GM12872 (cell line): ENCODE measurements around the gene LENG9.

Experiments
- CTCF ChIP-seq: IDR thresholded peaks from 3 replicates; pipeline ENCODE4 v1.5.1; 2011; ENCODE audit warnings: low read depth, mild to moderate bottlenecking, low read length, moderate library complexity; ENCODE audit not compliant: insufficient read depth

Gene LENG9

GRCh38 chr19:54461210-54461609, 2.4 kb downstream of the LENG9 start:
- no peak for TF ChIP-seq CTCF

- TF ChIP-seq CTCF = no peak
Measured at GRCh38 chr19:54460230-54461005, 3.2 kb downstream of the LENG9 start.

GRCh38 chr19:54459282-54460229, 4.0 kb downstream of the LENG9 start:
- TF ChIP-seq CTCF = no peak

GRCh38 chr19:54458648-54459281, 4.8 kb downstream of the LENG9 start:
- TF ChIP-seq CTCF = no peak

- no peak for TF ChIP-seq CTCF
Measured at GRCh38 chr19:54457773-54458647, 5.6 kb downstream of the LENG9 start.

- TF ChIP-seq CTCF = no peak
Measured at GRCh38 chr19:54456423-54457373, 6.9 kb downstream of the LENG9 start.
